Trophoblast cell (in vitro differentiated cells and primary cell): Measurements from ENCODE around the gene GIT1.

Experiments used
- DNase-seq, 2 donors: peaks; one replicate each; pipeline ENCODE4 v3.0.0-alpha.2; 2016
- H2AFZ ChIP-seq: 2 replicates; pipeline ENCODE4 v1.6.1; 2013; ENCODE audit warnings: low read length, moderate library complexity, mild to moderate bottlenecking; ENCODE audit not compliant: insufficient read depth, poor library complexity
- H2AK5ac ChIP-seq: 2 replicates; pipeline ENCODE4 v1.6.1; 2013; ENCODE audit warnings: mild to moderate bottlenecking, low read length
- H2BK120ac ChIP-seq: 2 replicates; pipeline ENCODE4 v1.6.1; 2013; ENCODE audit warnings: low read length, mild to moderate bottlenecking, moderate library complexity; ENCODE audit not compliant: insufficient read depth, poor library complexity
- H2BK12ac ChIP-seq: 2 replicates; pipeline ENCODE4 v1.6.1; 2013; ENCODE audit warnings: mild to moderate bottlenecking, low read length, moderate library complexity
- H2BK5ac ChIP-seq: 2 replicates; pipeline ENCODE4 v1.6.1; 2013; ENCODE audit warnings: low read length, low read depth, moderate library complexity, mild to moderate bottlenecking; ENCODE audit not compliant: poor library complexity
- H3K14ac ChIP-seq: 2 replicates; pipeline ENCODE4 v1.6.1; 2013; ENCODE audit warnings: mild to moderate bottlenecking, low read length
- H3K18ac ChIP-seq: 2 replicates; pipeline ENCODE4 v1.6.1; 2013; ENCODE audit warnings: mild to moderate bottlenecking, low read length
- H3K23ac ChIP-seq: 2 replicates; pipeline ENCODE4 v1.6.1; 2013; ENCODE audit warnings: low read length
- H3K27ac ChIP-seq: 2 replicates; pipeline ENCODE4 v1.5.1; 2013; ENCODE audit warnings: low read depth, mild to moderate bottlenecking, inconsistent platforms, low read length, moderate library complexity
- H3K27me3 ChIP-seq: 2 replicates; pipeline ENCODE4 v1.6.1; 2013; ENCODE audit warnings: inconsistent platforms, mild to moderate bottlenecking, low read length, moderate library complexity; ENCODE audit not compliant: insufficient read depth
- H3K36me3 ChIP-seq, 2 experiments: 1 replicate in 1 of 2; 2 replicates in 1 of 2; pipeline ENCODE4 v1.6.1; 2013; ENCODE audit warnings: low read length in 2 of 2, mild to moderate bottlenecking in 2 of 2, moderate library complexity in 1 of 2; ENCODE audit not compliant: insufficient read depth in 2 of 2, control insufficient read depth in 1 of 2
- H3K4ac ChIP-seq: 2 replicates; pipeline ENCODE4 v1.6.1; 2013; ENCODE audit warnings: low read depth, mild to moderate bottlenecking, low read length, moderate library complexity
- H3K4me1 ChIP-seq, 2 experiments: 1 replicate in 1 of 2; 2 replicates in 1 of 2; pipeline ENCODE4 v1.6.1; 2013; ENCODE audit warnings: low read length in 2 of 2, mild to moderate bottlenecking in 2 of 2, moderate library complexity in 1 of 2; ENCODE audit not compliant: insufficient read depth in 2 of 2, control insufficient read depth in 1 of 2
- H3K4me2 ChIP-seq: 2 replicates; pipeline ENCODE4 v1.6.1; 2013; ENCODE audit warnings: inconsistent platforms, mild to moderate bottlenecking, low read length, moderate library complexity
- H3K4me3 ChIP-seq: 2 replicates; pipeline ENCODE4 v1.5.1; 2013; ENCODE audit warnings: mild to moderate bottlenecking, low read depth, low read length, inconsistent platforms
- H3K79me1 ChIP-seq: one replicate; pipeline ENCODE4 v1.6.1; 2013; ENCODE audit warnings: low read length
- H3K79me2 ChIP-seq: 2 replicates; pipeline ENCODE4 v1.6.1; 2013; ENCODE audit warnings: low read length, mild to moderate bottlenecking; ENCODE audit not compliant: control insufficient read depth, insufficient read depth, poor library complexity
- H3K9ac ChIP-seq: 2 replicates; pipeline ENCODE4 v1.6.1; 2013; ENCODE audit warnings: mild to moderate bottlenecking, low read length
- H3K9me3 ChIP-seq: 2 replicates; pipeline ENCODE4 v1.6.1; 2013; ENCODE audit warnings: low read depth, mild to moderate bottlenecking, control low read depth, inconsistent platforms, low read length; ENCODE audit not compliant: insufficient read depth
- H4K12ac ChIP-seq: 2 replicates; pipeline ENCODE4 v1.6.1; 2013; ENCODE audit warnings: low read depth, mild to moderate bottlenecking, low read length, moderate library complexity
- H4K8ac ChIP-seq: 2 replicates; pipeline ENCODE4 v1.6.1; 2013; ENCODE audit warnings: low read depth, mild to moderate bottlenecking, low read length, moderate library complexity
- H4K91ac ChIP-seq: one replicate; pipeline ENCODE4 v1.6.1; 2013; ENCODE audit warnings: low read depth, mild to moderate bottlenecking, low read length, moderate library complexity
- WGBS: extraction: QIAGEN DNeasy Blood & Tissue Kit; methylation state at CpG from one replicate; pipeline ENCODE4 v1.1.7; 2013; ENCODE audit warnings: missing lambda C conversion rate; ENCODE audit not compliant: insufficient read length, insufficient coverage; ENCODE audit errors: extremely low coverage; 5-methylcytosine and 5-hydroxymethylcytosine counted together

Gene GIT1

GRCh38 chr17:29628644-29629043 is 39.2 kb upstream of the GIT1 start:
- Histone ChIP-seq H4K12ac (no peak overlapping the region), H3K27me3 (no peaks in the 10 kb centered on the region), H3K79me1 (no peaks in the 10 kb centered on the region), H3K79me2 (no peaks in the 10 kb centered on the region), H3K4me3 (no peak overlapping the region), H2AK5ac (no peak overlapping the region), H4K8ac (no peak overlapping the region), H3K14ac (no peak overlapping the region), H3K27ac (no peak overlapping the region), H3K36me3 (peaks cover 19 to 23% of the 10 kb centered on the region in 2 experiments), H3K4me2 (no peak overlapping the region), H3K9ac (no peak overlapping the region), H4K91ac (no peak overlapping the region), H3K9me3 (no peaks in the 10 kb centered on the region), H2BK5ac (no peak overlapping the region), H3K4me1 (peaks cover 2 to 4% of the 10 kb centered on the region in 2 experiments), H2BK12ac (no peak overlapping the region), H2AFZ (no peak overlapping the region), H3K4ac (no peak overlapping the region), H3K23ac (no peak overlapping the region), H2BK120ac (no peak overlapping the region), H3K18ac (no peak overlapping the region)
- no CpG with 5 or more reads among the region's 2 CpGs for WGBS
- DNase-seq: no peak

GRCh38 chr17:29627951-29628350 is 38.5 kb upstream of the GIT1 start:
- no peaks in the 10 kb centered on the region for H3K79me2 ChIP-seq
- H3K18ac ChIP-seq: no peak overlapping the region
- DNase-seq: no peak
- no peak overlapping the region for H3K4ac ChIP-seq
- H2AFZ ChIP-seq: no peak overlapping the region
- H3K9ac ChIP-seq: no peak overlapping the region
- H3K9me3 ChIP-seq: no peaks in the 10 kb centered on the region
- peaks cover 7 to 11% of the 10 kb centered on the region in 2 experiments for H3K4me1 ChIP-seq
- H3K36me3 ChIP-seq: peaks cover 19 to 23% of the 10 kb centered on the region in 2 experiments
- no peak overlapping the region for H2BK5ac ChIP-seq
- H3K4me3 ChIP-seq: no peak overlapping the region
- H3K4me2 ChIP-seq: no peak overlapping the region
- H2BK12ac ChIP-seq: no peak overlapping the region
- no peak overlapping the region for H3K23ac ChIP-seq
- no peak overlapping the region for H2BK120ac ChIP-seq
- no peak overlapping the region for H4K91ac ChIP-seq
- WGBS: no CpG with 5 or more reads among the region's 1 CpG
- peaks cover 5% of the 10 kb centered on the region for H3K79me1 ChIP-seq
- no peaks in the 10 kb centered on the region for H3K27me3 ChIP-seq
- no peak overlapping the region for H3K14ac ChIP-seq
- H4K12ac ChIP-seq: no peak overlapping the region
- H3K27ac ChIP-seq: no peak overlapping the region
- no peak overlapping the region for H2AK5ac ChIP-seq
- H4K8ac ChIP-seq: no peak overlapping the region

GRCh38 chr17:29625037-29625750 is 35.7 kb upstream of the GIT1 start:
- no CpG with 5 or more reads among the region's 8 CpGs for WGBS
- H2AFZ ChIP-seq: no peak overlapping the region

DNA sequence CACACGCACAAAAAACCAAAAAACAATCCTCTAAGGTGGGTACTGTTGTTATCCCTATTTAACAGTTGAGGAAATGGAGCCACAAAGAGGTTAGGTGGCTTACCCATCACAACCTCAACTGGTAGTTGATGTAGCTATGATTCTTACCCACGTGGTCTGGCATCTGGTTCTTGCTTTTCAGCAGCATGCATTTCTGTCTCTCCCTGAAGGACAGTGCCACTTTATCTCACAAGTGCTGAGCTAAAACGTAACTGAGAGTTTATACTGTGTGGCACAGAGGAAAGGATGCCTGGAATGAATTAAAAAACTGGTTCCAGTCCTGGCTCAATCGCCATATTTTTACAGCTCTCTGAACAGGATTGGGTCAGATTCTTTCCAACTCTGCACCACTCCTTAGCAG is 35.1 kb upstream of the GIT1 start:
- H2AFZ ChIP-seq: no peak overlapping the region
- no peak overlapping the region for H2AK5ac ChIP-seq
- peak in 1 of 2 donors; percentile 56 for DNase-seq
- peaks cover 11% of the 10 kb centered on the region for H3K79me1 ChIP-seq
- WGBS: no CpG with 5 or more reads among the region's 4 CpGs
- peaks cover 0 to 3% of the 10 kb centered on the region in 2 experiments for H3K36me3 ChIP-seq
- no peak overlapping the region for H3K14ac ChIP-seq
- no peak overlapping the region for H3K9ac ChIP-seq
- no peak overlapping the region for H3K27ac ChIP-seq
- no peak overlapping the region for H2BK120ac ChIP-seq
- no peak overlapping the region for H3K4ac ChIP-seq
- H2BK12ac ChIP-seq: no peak overlapping the region
- no peak overlapping the region for H3K23ac ChIP-seq
- no peak overlapping the region for H4K91ac ChIP-seq
- H2BK5ac ChIP-seq: no peak overlapping the region
- H4K8ac ChIP-seq: no peak overlapping the region
- no peak overlapping the region for H3K4me3 ChIP-seq
- no peaks in the 10 kb centered on the region for H3K9me3 ChIP-seq
- H4K12ac ChIP-seq: no peak overlapping the region
- peaks cover 3% of the 10 kb centered on the region for H3K79me2 ChIP-seq
- H3K27me3 ChIP-seq: no peaks in the 10 kb centered on the region
- no peak overlapping the region for H3K4me2 ChIP-seq
- H3K18ac ChIP-seq: no peak overlapping the region
- peaks cover 26 to 35% of the 10 kb centered on the region in 2 experiments for H3K4me1 ChIP-seq

More at GRCh38 chr17:29625037-29625750, 35.7 kb upstream of the GIT1 start:
- no peaks in the 10 kb centered on the region for H3K27me3 ChIP-seq
- H3K4me3 ChIP-seq: no peak overlapping the region
- peak in 1 of 2 donors; percentile 55 for DNase-seq
- no peak overlapping the region for H3K27ac ChIP-seq
- H2AK5ac ChIP-seq: no peak overlapping the region
- H3K79me2 ChIP-seq: peaks cover 3% of the 10 kb centered on the region
- H2BK12ac ChIP-seq: no peak overlapping the region
- no peak overlapping the region for H2BK120ac ChIP-seq
- no peak overlapping the region for H3K4me2 ChIP-seq
- H3K9me3 ChIP-seq: no peaks in the 10 kb centered on the region
- no peak overlapping the region for H2BK5ac ChIP-seq
- no peak overlapping the region for H4K8ac ChIP-seq
- no peak overlapping the region for H3K4ac ChIP-seq
- H3K18ac ChIP-seq: no peak overlapping the region
- H3K4me1 ChIP-seq: peaks cover 23 to 29% of the 10 kb centered on the region in 2 experiments
- no peak overlapping the region for H4K91ac ChIP-seq
- H3K36me3 ChIP-seq: peaks cover 0 to 3% of the 10 kb centered on the region in 2 experiments
- no peak overlapping the region for H3K23ac ChIP-seq
- H3K79me1 ChIP-seq: peaks cover 9% of the 10 kb centered on the region
- H4K12ac ChIP-seq: no peak overlapping the region
- H3K9ac ChIP-seq: no peak overlapping the region
- no peak overlapping the region for H3K14ac ChIP-seq
